Tibial nerve (tissue), 4 donors: ENCODE measurements around the gene CDCA5. TPM values are rescaled to one million over a fixed set of nuclear protein-coding genes. Genes with fewer than 3 reads are reported as not detected.

Source experiments
- DNase-seq, 2 donors: peaks; one replicate each; pipeline ENCODE4 v3.0.0-alpha.2; 2019; ENCODE audit warnings: low spot score in 2 of 2
- H3K27ac ChIP-seq, 4 donors: fragments of 200-600 bp; sonication (generic) in 3 of 4; one replicate each; pipeline ENCODE4 v1.5.1; 2017 to 2019; ENCODE audit warnings: mild to moderate bottlenecking in 1 of 4
- H3K27me3 ChIP-seq, 2 donors: fragments of 200-600 bp; sonication (generic) in 1 of 2; one replicate each; pipeline versions ENCODE4 v1.5.1 to v1.6.0; 2017 to 2019
- H3K36me3 ChIP-seq, 3 donors: fragments of 200-600 bp; sonication (generic); one replicate each; pipeline ENCODE4 v1.5.1; 2018 to 2019
- H3K4me1 ChIP-seq, 4 donors: fragments of 200-600 bp; sonication (generic) in 3 of 4; one replicate each; pipeline ENCODE4 v1.5.1; 2017 to 2019
- H3K4me3 ChIP-seq, 4 donors: fragments of 200-600 bp; sonication (generic) in 3 of 4; one replicate each; pipeline ENCODE4 v1.5.1; 2017 to 2019; ENCODE audit warnings: mild to moderate bottlenecking in 1 of 4, moderate library complexity in 1 of 4
- H3K9me3 ChIP-seq, 4 donors: fragments of 200-600 bp; sonication (generic) in 3 of 4; one replicate each; pipeline ENCODE4 v1.5.1; 2017 to 2019
- CTCF ChIP-seq, 5 experiments: fragments of 200-600 bp in 3 of 5; fragments of 450-650 bp in 2 of 5; sonication (generic) in 3 of 5; IDR thresholded peaks; one replicate each; pipeline ENCODE4 v1.5.1; 2016 to 2019; ENCODE audit warnings: antibody characterized with exemption in 5 of 5, mild to moderate bottlenecking in 3 of 5, moderate library complexity in 2 of 5
- EP300 ChIP-seq, 2 donors: sonication (generic); formaldehyde crosslinking; IDR thresholded peaks; one replicate each; pipeline ENCODE4 v1.6.1; 2017; ENCODE audit warnings: antibody characterized with exemption in 2 of 2, mild to moderate bottlenecking in 1 of 2
- POLR2A ChIP-seq, 2 donors: fragments of 450-650 bp; IDR thresholded peaks; one replicate each; pipeline ENCODE4 v1.6.1; 2017; ENCODE audit warnings: antibody characterized with exemption in 2 of 2, mild to moderate bottlenecking in 2 of 2, moderate library complexity in 2 of 2
- WGBS, 2 donors: methylation state at CpG; one replicate each; pipeline ENCODE4 v1.1.5; 2018; 5-methylcytosine and 5-hydroxymethylcytosine counted together
- total RNA-seq, 4 donors: library from RNA; depleted of rRNA; stranded (reverse); fragments of >200 nt; gene quantifications; one replicate each; pipeline ENCODE4 v1.1.0, GENCODE V29; 2016

Gene CDCA5
- total RNA-seq, 4 donors from 2014 or later = 0.90 to 1.3 TPM; not detected in 2

- H3K27ac ChIP-seq = no peak overlapping the region
- no peak for TF ChIP-seq CTCF (IDR thresholded peaks at IDR 0.05)
- no peak for TF ChIP-seq EP300 (IDR thresholded peaks at IDR 0.05)
- TF ChIP-seq POLR2A (IDR thresholded peaks at IDR 0.05) = no peak
- no peaks in the 10 kb centered on the region for H3K4me1 ChIP-seq
- H3K9me3 ChIP-seq = no peaks in the 10 kb centered on the region
- no peak overlapping the region for H3K4me3 ChIP-seq
- no peaks in the 10 kb centered on the region for H3K36me3 ChIP-seq
- 64 to 68% methylated on average over 9 of the region's 9 CpGs for WGBS, 2 donors
- no peaks in the 10 kb centered on the region for H3K27me3 ChIP-seq
- DNase-seq = no peak
Measured at GRCh38 chr11:65069217-65069616, 14.6 kb downstream of the CDCA5 start.

- H3K4me1 ChIP-seq = no peaks in the 10 kb centered on the region
- no peaks in the 10 kb centered on the region for H3K36me3 ChIP-seq
- TF ChIP-seq EP300 (IDR thresholded peaks at IDR 0.05) = no peak
- DNase-seq = no peak
- H3K27me3 ChIP-seq = no peaks in the 10 kb centered on the region
- WGBS, 2 donors = 71 to 76% methylated on average over 8 to 9 of the region's 10 CpGs
- no peak overlapping the region for H3K4me3 ChIP-seq
- H3K27ac ChIP-seq = no peak overlapping the region
- H3K9me3 ChIP-seq = no peaks in the 10 kb centered on the region
Measured at GRCh38 chr11:65067446-65067845, 16.4 kb downstream of the CDCA5 start.

- no peak for TF ChIP-seq EP300 (IDR thresholded peaks at IDR 0.05)
- TF ChIP-seq CTCF (IDR thresholded peaks at IDR 0.05) = no peak
- TF ChIP-seq POLR2A (IDR thresholded peaks at IDR 0.05) = no peak
- WGBS, 2 donors = 48 to 54% methylated on average over 3 to 4 of the region's 4 CpGs
- no peaks in the 10 kb centered on the region for H3K9me3 ChIP-seq
- DNase-seq = no peak
- H3K4me3 ChIP-seq = no peak overlapping the region
- H3K36me3 ChIP-seq = no peaks in the 10 kb centered on the region
- H3K27me3 ChIP-seq = no peaks in the 10 kb centered on the region
- H3K27ac ChIP-seq = no peak overlapping the region
- H3K4me1 ChIP-seq = no peaks in the 10 kb centered on the region
Measured at GRCh38 chr11:65066805-65067291, 17.0 kb downstream of the CDCA5 start.

- Histone ChIP-seq H3K4me3 (no peak overlapping the region), H3K4me1 (no peaks in the 10 kb centered on the region), H3K27me3 (no peaks in the 10 kb centered on the region), H3K27ac (no peak overlapping the region), H3K36me3 (no peaks in the 10 kb centered on the region), H3K9me3 (no peaks in the 10 kb centered on the region)
- no peak for TF ChIP-seq POLR2A (IDR thresholded peaks at IDR 0.05)
- TF ChIP-seq EP300 (IDR thresholded peaks at IDR 0.05) = no peak
- no peak for TF ChIP-seq CTCF (IDR thresholded peaks at IDR 0.05)
- WGBS, 2 donors = 11 to 71% methylated on average over 1 to 10 of the region's 11 CpGs
- no peak for DNase-seq
Measured at GRCh38 chr11:65066315-65066714, 17.5 kb downstream of the CDCA5 start.

GRCh38 chr11:65065851-65066250 is 18.0 kb downstream of the CDCA5 start:
- Histone ChIP-seq H3K9me3 (peaks cover 0 to 3% (median 0%) of the 10 kb centered on the region in 4 donors), H3K36me3 (no peaks in the 10 kb centered on the region), H3K4me1 (no peaks in the 10 kb centered on the region), H3K27me3 (no peaks in the 10 kb centered on the region), H3K27ac (no peak overlapping the region), H3K4me3 (no peak overlapping the region)
- no peak for DNase-seq
- WGBS, 2 donors = 78 to 83% methylated on average over 7 of the region's 7 CpGs
- TF ChIP-seq CTCF (IDR thresholded peaks at IDR 0.05) (no peak), POLR2A (IDR thresholded peaks at IDR 0.05) (no peak), EP300 (IDR thresholded peaks at IDR 0.05) (no peak)

GRCh38 chr11:65064847-65065240 is 19.0 kb downstream of the CDCA5 start:
- no peak for DNase-seq
- Histone ChIP-seq H3K4me1 (no peaks in the 10 kb centered on the region), H3K9me3 (peaks cover 0 to 3% (median 0%) of the 10 kb centered on the region in 4 donors), H3K27me3 (no peaks in the 10 kb centered on the region), H3K36me3 (no peaks in the 10 kb centered on the region), H3K27ac (no peak overlapping the region), H3K4me3 (no peak overlapping the region)
- TF ChIP-seq POLR2A (IDR thresholded peaks at IDR 0.05) (no peak), EP300 (IDR thresholded peaks at IDR 0.05) (no peak), CTCF (IDR thresholded peaks at IDR 0.05) (no peak)
- 81 to 90% methylated on average over 4 of the region's 4 CpGs for WGBS, 2 donors
